Activated CD4-positive, alpha-beta T cell treated with anti-CD3 and anti-CD28 coated beads, Interleukin-2, amount 50 U/mL, for 4 hours (primary cell): ENCODE data around the gene NRAP.

Experiments
- DNase-seq, 2 experiments: peaks; one replicate each; pipeline ENCODE4 v3.0.0-alpha.2; 2020

NRAP gene

DNA sequence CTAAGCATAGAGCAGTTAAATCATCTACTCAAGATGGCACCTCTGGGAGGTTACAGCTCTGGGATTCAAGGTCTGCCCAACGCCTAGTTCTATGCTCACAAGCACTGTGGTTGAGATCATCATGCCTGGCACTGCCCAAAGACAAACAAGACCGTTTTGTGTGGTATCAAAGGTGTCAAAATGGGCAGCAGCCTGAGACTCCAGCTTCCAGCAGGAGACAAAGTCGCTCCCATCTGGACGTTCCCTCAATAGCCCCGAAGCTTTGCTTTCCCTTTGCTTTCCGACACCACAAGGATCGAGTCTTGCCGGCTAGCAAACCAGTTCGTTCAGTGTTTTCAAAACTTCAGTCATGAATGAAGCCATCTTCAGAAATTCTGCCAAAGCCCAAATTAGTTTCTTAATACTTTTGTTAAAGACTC, 105.9 kb downstream of the NRAP start:
- DNase-seq, result no peak

DNA sequence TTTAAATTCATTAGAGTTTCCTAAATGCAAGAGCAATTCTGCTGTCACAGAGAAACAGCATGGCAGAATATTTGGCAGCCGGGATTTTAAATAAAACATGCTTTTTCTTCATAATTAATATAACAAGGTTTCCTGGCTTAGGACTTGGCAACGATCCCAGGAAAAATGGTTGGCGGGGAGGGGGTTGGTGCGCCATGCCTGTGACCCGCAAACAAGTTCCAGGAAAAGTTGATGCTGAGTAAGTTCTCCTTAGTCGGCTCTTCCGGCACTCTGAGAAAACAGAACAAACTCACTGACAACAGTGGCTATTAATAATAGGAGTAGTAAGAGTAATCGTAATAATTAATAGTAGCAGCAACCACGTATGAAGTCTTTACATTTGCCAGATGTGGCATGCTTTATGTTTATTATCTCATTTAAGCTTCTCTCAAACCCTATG, 106.4 kb downstream of the NRAP start:
- DNase-seq, result no peak

DNA sequence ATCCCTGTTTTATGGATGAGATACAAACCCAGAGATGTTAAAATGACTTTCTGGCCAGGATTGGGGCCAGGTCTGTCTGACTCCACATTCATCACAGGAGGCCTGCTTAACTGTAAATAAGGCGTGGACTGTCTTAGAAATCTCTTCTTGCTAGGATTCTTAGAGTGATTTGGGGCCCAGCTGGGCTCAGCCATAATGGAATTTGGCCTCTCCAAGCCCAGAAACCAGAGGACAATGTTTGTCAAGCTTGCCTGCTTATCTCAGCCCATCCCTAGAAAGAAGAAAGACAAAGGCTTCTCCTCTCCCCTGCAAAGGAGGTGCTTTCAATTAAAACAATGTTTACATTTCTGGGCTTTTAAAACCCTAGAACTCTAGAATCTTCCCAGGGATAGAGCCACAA, 108.1 kb downstream of the NRAP start:
- DNase-seq, result no peak

DNA sequence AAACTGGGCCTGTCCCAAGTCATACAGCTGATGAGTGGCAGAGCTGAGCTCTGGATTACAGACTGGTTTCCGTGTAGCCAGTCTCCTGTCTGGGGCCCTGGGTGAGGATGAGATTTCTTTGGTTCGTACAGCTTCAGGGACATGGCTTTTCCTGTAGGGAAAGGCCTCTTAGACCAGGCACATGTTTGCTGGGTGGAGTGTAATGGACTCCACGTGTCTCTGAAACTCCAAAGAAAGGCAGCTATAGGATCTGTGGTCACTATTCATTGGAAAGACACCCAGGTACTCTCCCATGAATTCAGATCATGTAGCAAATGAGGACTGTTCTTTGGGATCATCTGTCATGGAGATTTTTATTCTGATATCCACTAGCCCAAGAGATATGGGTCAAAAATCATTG, 108.6 kb downstream of the NRAP start:
- DNase-seq, result no peak

DNA sequence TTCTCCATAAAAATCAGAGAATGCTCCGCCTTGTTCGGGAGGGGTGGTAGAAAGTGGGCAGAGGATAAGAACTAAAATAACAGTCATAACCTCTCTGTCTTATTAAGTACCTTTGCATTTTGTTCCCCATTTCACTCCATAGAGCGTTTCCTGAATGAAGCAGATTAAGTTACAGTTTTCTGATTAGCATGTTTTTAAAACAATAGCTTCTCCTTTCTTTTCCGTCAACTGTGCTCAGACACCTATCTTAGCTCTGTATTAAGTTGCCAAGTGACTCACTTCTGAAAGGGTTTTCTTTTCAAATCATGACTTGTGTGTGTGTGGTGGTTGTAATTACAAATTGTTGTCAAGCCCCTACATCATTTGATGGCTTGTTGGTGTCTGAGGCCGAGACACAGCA, 109.6 kb downstream of the NRAP start:
- no peak for DNase-seq

DNA sequence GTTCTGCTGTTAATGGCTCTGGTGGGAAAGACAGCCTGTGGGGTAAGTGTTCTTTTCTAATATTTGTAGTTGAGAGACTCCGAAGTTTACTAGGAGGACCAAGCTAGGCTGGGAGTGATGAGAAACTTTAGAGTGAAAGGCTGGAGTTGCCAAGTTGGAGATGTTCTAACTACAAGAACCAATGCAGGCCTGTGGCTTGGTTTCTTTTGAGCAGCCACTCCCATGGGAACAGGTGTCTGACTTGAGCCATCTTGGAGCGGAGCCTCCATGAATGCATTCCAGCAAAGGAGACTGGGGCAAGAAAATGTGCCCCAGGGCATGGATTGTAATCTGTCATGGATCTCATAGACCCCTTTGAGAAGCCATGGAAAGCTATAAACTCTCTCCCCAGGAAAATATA, 110.7 kb downstream of the NRAP start:
- no peak for DNase-seq

DNA sequence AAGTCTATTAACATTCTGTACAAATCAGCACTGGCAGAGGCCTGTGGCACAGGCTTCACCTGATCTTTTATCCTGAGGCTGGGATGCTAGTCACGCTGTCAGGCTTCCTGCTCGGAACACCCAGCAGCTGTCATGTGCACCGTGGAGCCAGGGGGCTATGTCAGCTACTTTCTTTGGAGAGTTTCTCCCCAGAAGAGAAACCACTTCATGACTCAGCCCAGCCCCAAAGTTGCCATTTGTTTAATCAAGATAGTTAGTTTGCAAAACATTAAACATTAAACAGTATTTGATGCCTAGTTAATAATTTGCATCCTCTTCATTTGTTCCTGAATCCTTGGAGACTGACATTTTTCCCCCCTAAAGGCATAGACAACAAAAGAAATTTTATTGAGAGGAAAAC, 111.1 kb downstream of the NRAP start, which contains the start of gene HABP2:
HABP2 (plus strand) TSS at position 353 of the 400 bp plus-strand sequence. CDS start 69 bp downstream, outside the sequence.
- DNase-seq, result no peak

DNA sequence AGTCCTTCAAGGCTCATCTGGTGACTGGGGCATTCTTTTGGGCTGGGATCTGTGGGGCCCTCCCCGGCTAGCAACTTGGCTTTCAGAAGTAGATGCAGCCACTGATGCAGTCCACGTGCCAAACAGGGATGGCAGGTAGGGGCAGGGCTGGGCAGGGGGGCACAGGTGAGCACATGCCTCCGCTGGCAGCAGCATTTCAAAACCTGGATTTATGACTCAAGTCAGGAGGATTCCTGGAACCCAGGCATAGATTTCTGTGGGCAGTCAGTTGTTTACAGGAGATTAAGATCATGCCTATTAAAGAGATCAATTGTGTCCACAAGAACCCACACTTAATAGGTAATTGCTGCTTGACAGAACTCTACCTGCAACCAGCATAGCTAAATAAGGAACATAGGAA, 111.8 kb downstream of the NRAP start:
- DNase-seq, result no peak

DNA sequence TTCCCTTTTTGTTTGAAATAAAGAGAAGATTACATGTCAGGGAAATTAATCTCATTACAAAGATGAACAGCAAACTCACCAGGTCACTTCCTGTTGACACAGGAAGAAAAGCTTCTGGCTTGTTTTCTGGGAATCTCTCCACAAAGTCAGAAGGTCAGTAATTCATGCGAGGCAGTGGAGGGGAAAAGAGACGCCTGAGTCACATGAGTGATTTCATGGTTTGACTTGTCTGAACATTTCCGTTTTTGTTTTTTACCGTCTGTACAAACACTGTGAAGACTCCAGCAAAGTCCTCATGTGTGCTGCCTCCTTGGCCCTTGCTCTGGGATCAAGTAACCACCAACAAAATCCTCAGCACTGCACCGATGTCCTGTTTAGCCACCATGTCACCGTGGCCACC, 113.5 kb downstream of the NRAP start:
- no peak for DNase-seq

DNA sequence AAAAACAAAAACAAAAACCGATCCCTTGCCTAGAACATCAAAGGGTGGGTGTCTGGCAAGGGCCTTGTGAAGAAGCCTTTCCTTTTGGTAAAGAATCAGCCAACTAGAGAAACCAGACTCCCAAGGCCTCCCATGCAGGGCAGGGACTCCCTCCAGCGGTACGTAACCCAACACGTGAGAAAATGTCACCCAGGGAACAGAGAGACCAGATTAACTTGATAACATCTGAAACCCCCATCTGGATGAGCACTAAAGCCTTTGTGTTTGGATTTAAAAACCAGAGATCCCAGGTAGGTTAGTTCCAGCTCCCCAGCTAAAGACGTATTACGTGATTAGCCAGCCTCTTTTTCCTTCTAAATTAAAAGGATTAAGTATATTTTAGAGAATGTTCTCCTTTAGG, 114.0 kb downstream of the NRAP start:
- no peak for DNase-seq

DNA sequence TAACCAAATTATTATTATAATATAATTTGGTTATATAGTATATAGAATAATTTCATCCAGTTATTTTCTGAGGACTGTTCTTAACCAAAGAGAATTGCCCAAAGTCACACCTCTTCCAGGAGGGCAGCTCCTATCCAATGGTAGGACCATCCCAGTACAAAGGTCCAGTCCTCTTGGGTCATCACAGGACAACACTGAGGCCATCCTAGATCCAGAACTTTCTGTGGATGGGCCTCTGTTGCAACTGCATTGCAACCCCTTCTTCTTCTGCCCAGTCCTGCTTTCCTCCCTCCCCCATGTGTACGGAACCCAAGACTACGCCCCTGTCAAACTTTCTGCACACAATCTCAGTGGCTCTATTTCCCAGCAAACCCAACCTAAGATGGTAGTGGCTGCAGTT, 116.4 kb downstream of the NRAP start:
- no peak for DNase-seq

DNA sequence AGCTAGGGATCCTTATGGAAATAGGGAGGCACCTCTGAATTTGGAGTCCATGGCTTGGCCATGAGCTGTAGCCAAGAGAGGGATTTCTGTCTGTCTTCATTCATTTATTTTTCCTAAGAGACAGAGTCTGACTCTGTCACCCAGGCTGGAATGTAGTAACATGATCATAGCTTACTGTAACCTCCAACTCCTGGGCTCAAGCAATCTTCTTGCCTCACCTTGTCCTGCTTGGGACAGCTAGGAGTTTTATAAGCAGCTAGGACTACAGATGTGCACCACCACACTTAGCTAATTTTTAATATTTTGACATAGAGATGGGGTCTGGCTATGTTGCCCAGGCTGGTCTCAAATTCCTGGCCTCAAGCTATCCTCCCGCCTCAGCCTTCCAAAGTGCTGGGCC, 119.4 kb downstream of the NRAP start:
- DNase-seq, result no peak

DNA sequence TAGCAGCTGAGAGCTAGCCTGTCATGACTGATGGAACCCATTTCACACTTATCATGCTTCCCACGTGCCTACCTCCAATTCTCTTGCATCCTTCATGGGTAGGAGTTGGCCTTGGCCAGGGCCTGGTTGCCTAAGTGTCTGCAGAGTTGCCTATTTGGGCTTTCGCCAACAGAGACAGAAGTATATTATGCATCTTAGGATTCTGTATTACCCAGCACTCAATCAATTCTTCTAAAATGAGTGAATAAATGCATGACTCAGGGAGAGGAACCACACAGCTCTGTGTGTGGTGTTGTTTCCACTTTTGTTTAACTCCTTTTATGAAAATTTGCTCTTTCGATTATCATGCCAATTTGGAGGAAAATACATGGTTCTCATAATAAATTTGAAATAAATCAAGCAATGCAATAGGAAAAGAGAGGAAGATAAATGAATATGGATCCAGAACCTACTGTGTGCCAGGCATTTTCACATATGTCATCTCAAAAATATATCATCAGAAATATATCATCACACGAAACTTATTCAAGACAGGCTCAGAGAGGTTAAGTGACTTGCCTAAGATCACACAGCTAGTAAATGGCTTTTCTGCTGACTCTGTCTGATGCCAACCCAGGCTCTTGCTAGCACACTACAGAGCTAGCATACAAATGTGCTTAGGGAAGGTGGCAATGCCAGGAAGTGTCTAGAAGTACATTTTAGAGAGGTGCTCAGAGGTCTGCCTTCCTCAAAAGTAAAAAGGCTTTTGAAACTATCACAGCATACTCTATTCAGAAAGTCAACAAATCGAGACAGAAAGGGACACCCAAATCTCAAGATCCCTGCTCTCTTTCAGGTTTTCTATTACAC, 120.5 kb downstream of the NRAP start:
- DNase-seq, result no peak

DNA sequence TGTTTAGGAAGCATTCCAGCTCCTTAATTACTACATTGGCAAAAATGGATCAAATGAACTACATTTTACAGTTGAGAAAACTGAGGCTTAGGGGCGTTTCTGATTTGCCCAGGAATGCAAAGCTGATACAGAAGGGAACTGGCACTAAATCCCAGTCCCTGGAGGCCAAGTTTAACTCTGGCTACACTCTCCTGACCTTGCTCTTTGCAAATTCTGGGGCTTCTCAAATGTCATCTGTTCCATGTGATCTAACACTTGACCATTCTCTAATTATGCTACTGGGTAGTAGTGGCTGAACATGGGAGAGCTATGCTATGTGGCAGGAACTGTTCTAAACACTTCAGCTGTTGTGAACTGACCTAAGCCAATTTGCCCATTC, 122.3 kb downstream of the NRAP start:
- no peak for DNase-seq

DNA sequence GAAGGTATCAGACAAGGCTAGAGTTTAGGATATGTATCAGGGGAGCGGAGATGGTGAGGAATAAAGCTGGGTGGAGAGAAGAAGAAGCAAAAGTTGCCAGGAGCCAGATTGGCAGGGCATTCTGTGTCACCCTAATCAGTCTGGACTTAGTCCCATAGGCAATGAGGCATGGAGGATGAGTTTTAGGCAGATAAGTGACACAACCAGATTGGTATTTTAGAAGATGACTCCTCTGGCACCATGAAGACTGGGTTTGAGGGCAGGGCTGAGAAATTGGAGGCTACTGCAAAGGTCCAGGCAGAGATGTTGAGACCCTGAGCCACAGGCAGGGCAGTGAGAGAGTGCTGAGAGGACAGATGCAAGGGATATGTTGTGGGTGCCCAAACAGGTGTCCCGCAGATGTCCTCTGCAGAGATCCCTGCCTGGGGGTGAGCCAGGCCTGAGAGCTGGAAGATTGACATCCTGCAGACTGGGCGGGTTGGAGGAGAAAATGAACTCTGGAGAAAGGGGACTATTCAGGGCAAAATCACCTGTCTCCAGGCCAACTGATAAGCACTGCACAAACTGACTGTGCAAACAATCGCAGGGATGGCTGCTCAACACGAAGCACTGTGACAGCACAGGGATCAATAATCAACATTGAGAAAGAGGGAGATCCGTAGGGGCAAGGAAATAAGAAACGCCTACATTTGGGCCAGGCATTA, 122.8 kb downstream of the NRAP start:
- DNase-seq, result no peak

DNA sequence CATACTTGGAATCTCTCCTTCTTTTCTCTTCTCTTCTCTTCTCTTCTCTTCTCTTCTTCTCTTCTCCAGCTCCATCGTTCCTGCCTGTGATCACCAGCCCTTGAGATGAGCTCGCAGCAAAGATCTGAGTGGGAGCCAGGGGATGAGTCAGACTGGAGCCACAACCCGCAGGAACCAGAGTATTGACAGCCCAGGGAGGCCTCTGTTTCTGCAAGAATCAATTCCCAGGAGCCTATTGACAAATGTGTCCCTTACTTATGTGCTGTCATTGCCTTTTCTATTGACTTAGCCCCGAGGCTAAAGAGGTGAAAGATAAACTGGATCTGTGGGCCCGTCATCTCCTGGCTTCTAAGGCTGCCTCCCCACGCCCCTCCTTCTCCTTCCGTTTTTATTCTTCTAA, 124.1 kb downstream of the NRAP start:
- no peak for DNase-seq
